AG09319 (cell line): Measurements from ENCODE around the gene PLCH2.

ENCODE experiments used
- DNase-seq: peaks from one replicate; pipeline ENCODE4 v3.0.0-alpha.2; 2010; ENCODE audit warnings: low read depth; ENCODE audit errors: extremely low read depth
- CTCF ChIP-seq: IDR thresholded peaks from 2 replicates; pipeline ENCODE4 v1.5.1; 2011; ENCODE audit warnings: low read depth, mild to moderate bottlenecking, inconsistent platforms, low read length, moderate library complexity

The PLCH2 gene

GRCh38 chr1:2462819-2463218, 13.3 kb upstream of the PLCH2 start:
- no peak for DNase-seq
- TF ChIP-seq CTCF, result no peak

GRCh38 chr1:2463396-2463795, 12.7 kb upstream of the PLCH2 start:
- DNase-seq, result no peak
- TF ChIP-seq CTCF, result no peak

- TF ChIP-seq CTCF, result no peak
- no peak for DNase-seq
These were observed 10.5 kb upstream of the PLCH2 start for GRCh38 chr1:2465371-2466269.

- no peak for TF ChIP-seq CTCF
- no peak for DNase-seq
These were observed 9.8 kb upstream of the PLCH2 start for GRCh38 chr1:2466270-2466665.

- DNase-seq, result no peak
- no peak for TF ChIP-seq CTCF
These were observed 9.0 kb upstream of the PLCH2 start for GRCh38 chr1:2466958-2467554.

- DNase-seq, result no peak
- TF ChIP-seq CTCF, result no peak
These were observed 8.0 kb upstream of the PLCH2 start for GRCh38 chr1:2468041-2468472.

GRCh38 chr1:2468540-2468939, 7.5 kb upstream of the PLCH2 start:
- no peak for TF ChIP-seq CTCF
- no peak for DNase-seq
